ENCODE measurements around the gene DEAF1.
A peak's percentile ranks its signal among the peaks of the same experiment; 100 is the strongest.

Gene DEAF1

DNA sequence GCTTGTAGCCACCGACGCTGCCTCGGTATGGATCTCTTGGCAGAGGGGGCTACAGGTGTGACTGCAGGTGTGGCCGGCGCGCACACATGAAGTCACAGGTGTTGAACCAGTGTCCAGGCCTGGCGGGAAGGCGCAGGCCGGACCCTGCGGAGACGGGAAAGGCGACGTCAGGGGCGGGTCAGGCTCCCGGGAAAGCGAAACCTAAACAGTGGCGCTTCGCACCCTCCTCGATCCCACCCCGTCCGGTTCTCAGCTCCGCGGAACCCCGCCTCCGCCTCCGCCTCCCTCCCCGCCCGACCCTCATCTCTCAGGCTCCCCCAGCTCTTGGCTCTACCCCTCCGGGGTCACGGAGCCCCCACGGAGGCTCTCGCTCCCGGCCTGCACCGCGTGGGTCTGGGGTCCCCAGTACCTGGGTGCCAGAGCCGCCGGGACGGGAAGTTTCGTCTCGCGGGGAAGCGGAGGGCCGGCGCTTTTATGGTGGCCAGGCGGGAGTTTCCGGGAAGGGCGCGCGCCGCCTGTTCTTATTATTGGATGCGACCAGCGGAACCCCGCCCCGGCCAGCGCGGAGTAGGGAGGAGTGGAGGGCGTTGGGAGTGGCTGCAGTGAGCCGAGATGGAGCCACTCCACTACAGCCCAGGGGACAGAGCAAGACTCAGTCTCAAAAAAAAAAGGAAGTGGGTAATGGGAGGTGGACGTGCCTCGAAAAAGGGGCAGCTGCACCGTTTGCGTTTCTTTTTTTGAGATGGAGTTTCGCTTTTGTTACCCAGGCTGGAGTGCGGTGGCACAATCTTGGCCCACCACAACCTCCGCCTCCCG, 79.3 kb downstream of the DEAF1 start, which contains the start of gene IRF7:
IRF7 (minus strand) TSS at position 447 of the 816 bp plus-strand sequence. CDS start 586 bp downstream, outside the sequence.
- H3K23ac ChIP-seq (ENCODE audit: low read length in 2 of 2): peak within 1 kb of the TSS in 1 of 2 experiments; percentile 23
- H3K4ac ChIP-seq (ENCODE audit: low read depth in 1 of 2, low read length in 2 of 2): peak within 1 kb of the TSS; percentile 18 to 92
- peak within 1 kb of the TSS; percentile 80 to 98 for H3K18ac ChIP-seq (ENCODE audit: low read depth in 1 of 2, low read length in 2 of 2)
- H2AK5ac ChIP-seq (ENCODE audit: low read length, severe bottlenecking): peak within 1 kb of the TSS; percentile 42
- H2BK12ac ChIP-seq (ENCODE audit: low read length in 2 of 2): peak within 1 kb of the TSS; percentile 28 to 75
- H2BK15ac ChIP-seq (ENCODE audit: low read depth, poor library complexity, severe bottlenecking): peak within 1 kb of the TSS; percentile 88
- peaks cover 36% of the 10 kb centered on the region for H3K4me1 ChIP-seq (ENCODE audit: control insufficient read depth, insufficient read depth, low read depth, low read length)
- peak within 1 kb of the TSS; percentile 79 for H4K8ac ChIP-seq (ENCODE audit: low read length)
- H3K9me3 ChIP-seq (ENCODE audit: control insufficient read depth, low read length): no peaks in the 10 kb centered on the region
- no peaks in the 10 kb centered on the region for H3K27me3 ChIP-seq (ENCODE audit: control insufficient read depth in 1 of 2, insufficient read depth in 1 of 2, low read length in 2 of 2)
- H3K4me3 ChIP-seq (ENCODE audit: insufficient read depth in 1 of 2, low read depth in 1 of 2, low read length in 2 of 2): peak within 1 kb of the TSS; percentile 74 to 98
- peak within 1 kb of the TSS; percentile 89 for H4K91ac ChIP-seq (ENCODE audit: low read length)
- peaks cover 38% of the 10 kb centered on the region for H3K79me1 ChIP-seq (replicated peaks; ENCODE audit: low read length, poor library complexity, severe bottlenecking)
- H3K4me2 ChIP-seq (ENCODE audit: low read length, poor library complexity, severe bottlenecking): peak within 1 kb of the TSS; percentile 66
- H3K9ac ChIP-seq (ENCODE audit: low read length): peak within 1 kb of the TSS; percentile 97
- peak within 1 kb of the TSS; percentile 70 for H3K27ac ChIP-seq (ENCODE audit: low read length, poor library complexity, severe bottlenecking)
- WGBS: 8% methylated on average over 66 of the region's 66 CpGs
- peak within 1 kb of the TSS; percentile 7 for H2AFZ ChIP-seq (ENCODE audit: low read depth, low read length)
- H3K14ac ChIP-seq (ENCODE audit: low read length in 2 of 2): peak within 1 kb of the TSS in 1 of 2 experiments; percentile 99
- H3K36me3 ChIP-seq (ENCODE audit: control insufficient read depth in 1 of 2, insufficient read depth in 2 of 2, low read depth in 1 of 2, low read length in 2 of 2): peaks cover 34 to 86% of the 10 kb centered on the region in 2 experiments
- H2BK5ac ChIP-seq (ENCODE audit: low read depth, low read length, poor library complexity, severe bottlenecking): peak within 1 kb of the TSS; percentile 71
- peak within 1 kb of the TSS; percentile 71 for H2BK120ac ChIP-seq (ENCODE audit: low read depth, low read length)
- DNase-seq: peak; percentile 96

- Histone ChIP-seq H2BK5ac (ENCODE audit: low read depth, low read length, poor library complexity, severe bottlenecking) (no peak overlapping the region), H3K9ac (ENCODE audit: low read length) (peak overlapping the region; percentile 97), H3K4me1 (ENCODE audit: control insufficient read depth, insufficient read depth, low read depth, low read length) (peaks cover 36% of the 10 kb centered on the region), H3K23ac (ENCODE audit: low read length in 2 of 2) (no peak overlapping the region), H2AK5ac (ENCODE audit: low read length, severe bottlenecking) (no peak overlapping the region), H2BK120ac (ENCODE audit: low read depth, low read length) (no peak overlapping the region), H3K9me3 (ENCODE audit: control insufficient read depth, low read length) (no peaks in the 10 kb centered on the region), H3K36me3 (ENCODE audit: control insufficient read depth in 1 of 2, insufficient read depth in 2 of 2, low read depth in 1 of 2, low read length in 2 of 2) (peaks cover 43 to 89% of the 10 kb centered on the region in 2 experiments), H2BK12ac (ENCODE audit: low read length in 2 of 2) (peak overlapping the region in 1 of 2 experiments; percentile 75), H3K4ac (ENCODE audit: low read depth in 1 of 2, low read length in 2 of 2) (peak overlapping the region; percentile 18 to 92), H3K4me2 (ENCODE audit: low read length, poor library complexity, severe bottlenecking) (peak overlapping the region; percentile 66), H2BK15ac (ENCODE audit: low read depth, poor library complexity, severe bottlenecking) (no peak overlapping the region), H2AFZ (ENCODE audit: low read depth, low read length) (peak overlapping the region; percentile 7), H3K14ac (ENCODE audit: low read length in 2 of 2) (peak overlapping the region in 1 of 2 experiments; percentile 99), H3K27ac (ENCODE audit: low read length, poor library complexity, severe bottlenecking) (peak overlapping the region; percentile 12), H3K4me3 (ENCODE audit: insufficient read depth in 1 of 2, low read depth in 1 of 2, low read length in 2 of 2) (peak overlapping the region; percentile 74 to 98), H4K8ac (ENCODE audit: low read length) (peak overlapping the region; percentile 51), H3K18ac (ENCODE audit: low read depth in 1 of 2, low read length in 2 of 2) (peak overlapping the region; percentile 74 to 98), H3K79me1 (replicated peaks; ENCODE audit: low read length, poor library complexity, severe bottlenecking) (peaks cover 44% of the 10 kb centered on the region), H4K91ac (ENCODE audit: low read length) (peak overlapping the region; percentile 89), H3K27me3 (ENCODE audit: control insufficient read depth in 1 of 2, insufficient read depth in 1 of 2, low read length in 2 of 2) (no peaks in the 10 kb centered on the region)
- WGBS: 84% methylated on average over 63 of the region's 68 CpGs
- no peak for DNase-seq
These were observed 80.2 kb downstream of the DEAF1 start for GRCh38 chr11:614623-615503.

DNA sequence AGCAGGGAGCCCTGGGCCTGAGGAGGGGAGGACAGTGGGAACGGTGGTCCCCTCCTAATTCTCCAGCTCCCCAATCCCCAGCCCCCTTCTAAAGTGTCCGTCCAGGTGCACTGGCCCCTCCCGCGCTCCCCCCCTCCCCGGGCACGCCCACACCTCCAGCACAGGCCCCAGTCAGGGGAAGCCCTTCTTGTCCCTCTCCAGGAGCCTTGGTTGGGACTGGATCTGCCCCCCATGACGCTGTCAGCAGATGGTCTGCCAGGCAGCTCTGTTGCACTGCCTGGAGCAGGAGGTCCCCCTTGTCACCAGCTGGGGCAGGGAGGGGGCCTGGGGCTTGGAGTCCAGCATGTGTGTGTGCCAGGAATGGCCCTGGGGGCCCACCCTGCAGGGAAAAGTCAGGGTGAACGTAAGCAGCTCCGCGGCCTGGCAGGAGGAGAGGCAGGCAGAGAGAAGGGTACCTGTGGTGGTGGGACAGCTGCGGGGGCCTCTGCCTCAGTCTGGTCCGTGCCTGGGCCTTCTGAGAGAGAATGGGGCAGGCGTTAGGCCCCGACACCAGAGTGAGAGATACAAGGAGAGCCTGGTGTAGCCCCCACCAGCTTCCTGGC, 80.9 kb downstream of the DEAF1 start:
- H3K4me1 ChIP-seq (ENCODE audit: control insufficient read depth, insufficient read depth, low read depth, low read length): peaks cover 36% of the 10 kb centered on the region
- no peak overlapping the region for H3K18ac ChIP-seq (ENCODE audit: low read depth in 1 of 2, low read length in 2 of 2)
- H4K8ac ChIP-seq (ENCODE audit: low read length): peak overlapping the region; percentile 73
- H3K23ac ChIP-seq (ENCODE audit: low read length in 2 of 2): no peak overlapping the region
- no peak overlapping the region for H2BK120ac ChIP-seq (ENCODE audit: low read depth, low read length)
- no peak overlapping the region for H2AK5ac ChIP-seq (ENCODE audit: low read length, severe bottlenecking)
- H4K91ac ChIP-seq (ENCODE audit: low read length): peak overlapping the region; percentile 14
- H2BK12ac ChIP-seq (ENCODE audit: low read length in 2 of 2): no peak overlapping the region
- H3K14ac ChIP-seq (ENCODE audit: low read length in 2 of 2): no peak overlapping the region
- H3K9me3 ChIP-seq (ENCODE audit: control insufficient read depth, low read length): no peaks in the 10 kb centered on the region
- H3K79me1 ChIP-seq (replicated peaks; ENCODE audit: low read length, poor library complexity, severe bottlenecking): peaks cover 41% of the 10 kb centered on the region
- H3K4me3 ChIP-seq (ENCODE audit: insufficient read depth in 1 of 2, low read depth in 1 of 2, low read length in 2 of 2): peak overlapping the region in 1 of 2 experiments; percentile 98
- H2AFZ ChIP-seq (ENCODE audit: low read depth, low read length): no peak overlapping the region
- H2BK5ac ChIP-seq (ENCODE audit: low read depth, low read length, poor library complexity, severe bottlenecking): no peak overlapping the region
- H3K4me2 ChIP-seq (ENCODE audit: low read length, poor library complexity, severe bottlenecking): no peak overlapping the region
- H3K4ac ChIP-seq (ENCODE audit: low read depth in 1 of 2, low read length in 2 of 2): peak overlapping the region in 1 of 2 experiments; percentile 13
- H3K9ac ChIP-seq (ENCODE audit: low read length): no peak overlapping the region
- 85% methylated on average over 13 of the region's 14 CpGs for WGBS
- no peaks in the 10 kb centered on the region for H3K27me3 ChIP-seq (ENCODE audit: control insufficient read depth in 1 of 2, insufficient read depth in 1 of 2, low read length in 2 of 2)
- no peak for DNase-seq
- peaks cover 48 to 89% of the 10 kb centered on the region in 2 experiments for H3K36me3 ChIP-seq (ENCODE audit: control insufficient read depth in 1 of 2, insufficient read depth in 2 of 2, low read depth in 1 of 2, low read length in 2 of 2)
- H2BK15ac ChIP-seq (ENCODE audit: low read depth, poor library complexity, severe bottlenecking): no peak overlapping the region
- no peak overlapping the region for H3K27ac ChIP-seq (ENCODE audit: low read length, poor library complexity, severe bottlenecking)
